ENCODE data around the gene RNF126. TPM values are rescaled to one million over a fixed set of nuclear protein-coding genes. Genes with fewer than 3 reads are reported as not detected.

RNF126 gene
- total RNA-seq, 1 experiment from 2014 or later: 61.2 TPM

- Histone ChIP-seq H3K27me3 (ENCODE audit: control insufficient read depth, insufficient read depth, low read length) (no peaks in the 10 kb centered on the region), H3K9me3 (ENCODE audit: control insufficient read depth, insufficient read depth, low read depth, low read length) (no peaks in the 10 kb centered on the region), H3K36me3 (ENCODE audit: control insufficient read depth, insufficient read depth, low read length) (no peaks in the 10 kb centered on the region; the same call in none of the 2 replicates), H3K4me3 (ENCODE audit: low read depth in 2 of 2, low read length in 2 of 2) (no peak overlapping the region), H3K27ac (ENCODE audit: low read length) (no peak overlapping the region), H3K4me1 (ENCODE audit: control insufficient read depth, insufficient read depth, low read length) (no peaks in the 10 kb centered on the region)
- ATAC-seq (no peak), DNase-seq (ENCODE audit: low read depth, low spot score) (no peak)
- intact Hi-C loops (cut with micrococcal nuclease; ENCODE audit: unreplicated experiment): no loop called here
- no peak for TF ChIP-seq SIN3A (IDR thresholded peaks at IDR 0.05; ENCODE audit: borderline replicate concordance, insufficient read depth, low read depth, low read length)
- TF ChIP-seq TCF7L2 (IDR thresholded peaks at IDR 0.05; ENCODE audit: low read depth, low read length): no peak
- TF ChIP-seq REST (IDR thresholded peaks at IDR 0.05; ENCODE audit: insufficient read depth in 1 of 2, low read depth in 2 of 2, low read length in 1 of 2): no peak
- no peak for TF ChIP-seq POLR2AphosphoS5 (IDR thresholded peaks at IDR 0.05; ENCODE audit: low read depth, low read length)
- TF ChIP-seq, protein P1, sequence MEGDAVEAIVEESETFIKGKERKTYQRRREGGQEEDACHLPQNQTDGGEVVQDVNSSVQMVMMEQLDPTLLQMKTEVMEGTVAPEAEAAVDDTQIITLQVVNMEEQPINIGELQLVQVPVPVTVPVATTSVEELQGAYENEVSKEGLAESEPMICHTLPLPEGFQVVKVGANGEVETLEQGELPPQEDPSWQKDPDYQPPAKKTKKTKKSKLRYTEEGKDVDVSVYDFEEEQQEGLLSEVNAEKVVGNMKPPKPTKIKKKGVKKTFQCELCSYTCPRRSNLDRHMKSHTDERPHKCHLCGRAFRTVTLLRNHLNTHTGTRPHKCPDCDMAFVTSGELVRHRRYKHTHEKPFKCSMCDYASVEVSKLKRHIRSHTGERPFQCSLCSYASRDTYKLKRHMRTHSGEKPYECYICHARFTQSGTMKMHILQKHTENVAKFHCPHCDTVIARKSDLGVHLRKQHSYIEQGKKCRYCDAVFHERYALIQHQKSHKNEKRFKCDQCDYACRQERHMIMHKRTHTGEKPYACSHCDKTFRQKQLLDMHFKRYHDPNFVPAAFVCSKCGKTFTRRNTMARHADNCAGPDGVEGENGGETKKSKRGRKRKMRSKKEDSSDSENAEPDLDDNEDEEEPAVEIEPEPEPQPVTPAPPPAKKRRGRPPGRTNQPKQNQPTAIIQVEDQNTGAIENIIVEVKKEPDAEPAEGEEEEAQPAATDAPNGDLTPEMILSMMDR (IDR thresholded peaks at IDR 0.05): no peak
- ChIA-PET CTCF (no interaction called here), POLR2A (no interaction called here)
- no TSS peak for BruUV-seq (replicated peaks)
- in situ Hi-C loops (cut with HindIII; ENCODE audit: low pct_unique_long_range_greater_than_20kb, low sequenced_read_pairs): no loop called here
Observed at GRCh38 chr19:652467-653389, 10.3 kb downstream of the RNF126 start.

DNA sequence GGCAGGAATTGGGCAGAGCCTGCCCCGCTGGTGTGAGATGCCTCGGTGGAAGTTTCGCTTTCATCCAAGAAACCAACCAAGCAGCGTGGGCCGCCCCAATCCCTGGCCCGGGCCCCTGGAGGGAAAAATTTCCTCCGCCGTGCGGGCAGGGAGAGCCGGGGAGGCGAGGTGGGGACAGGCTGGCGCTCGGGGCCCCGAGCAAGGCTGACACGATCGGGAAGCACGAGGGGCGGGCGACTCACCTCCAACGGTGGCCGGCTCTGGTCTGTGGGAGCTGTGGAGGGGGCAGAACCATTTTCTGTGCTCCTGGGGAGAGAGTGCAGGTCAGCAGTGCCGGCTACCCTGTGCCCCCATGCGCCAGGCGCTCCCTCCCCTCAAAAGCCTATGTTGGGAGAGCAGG is 11.0 kb downstream of the RNF126 start:
- ATAC-seq: no peak
- Histone ChIP-seq H3K36me3 (ENCODE audit: control insufficient read depth, insufficient read depth, low read length) (no peaks in the 10 kb centered on the region; the same call in none of the 2 replicates), H3K4me1 (ENCODE audit: control insufficient read depth, insufficient read depth, low read length) (no peaks in the 10 kb centered on the region), H3K27ac (ENCODE audit: low read length) (no peak overlapping the region), H3K9me3 (ENCODE audit: control insufficient read depth, insufficient read depth, low read depth, low read length) (no peaks in the 10 kb centered on the region), H3K27me3 (ENCODE audit: control insufficient read depth, insufficient read depth, low read length) (no peaks in the 10 kb centered on the region), H3K4me3 (ENCODE audit: low read depth in 2 of 2, low read length in 2 of 2) (no peak overlapping the region)
- ChIA-PET CTCF (no interaction called here), POLR2A (no interaction called here)
- no TSS peak for BruUV-seq (replicated peaks)
- no peak for DNase-seq (ENCODE audit: low read depth, low spot score)
- TF ChIP-seq TCF7L2 (IDR thresholded peaks at IDR 0.05; ENCODE audit: low read depth, low read length): no peak
- TF ChIP-seq REST (IDR thresholded peaks at IDR 0.05; ENCODE audit: insufficient read depth in 1 of 2, low read depth in 2 of 2, low read length in 1 of 2): no peak
- no peak for TF ChIP-seq POLR2AphosphoS5 (IDR thresholded peaks at IDR 0.05; ENCODE audit: low read depth, low read length)
- TF ChIP-seq SIN3A (IDR thresholded peaks at IDR 0.05; ENCODE audit: borderline replicate concordance, insufficient read depth, low read depth, low read length): no peak
- TF ChIP-seq, protein P1 (IDR thresholded peaks at IDR 0.05): no peak
- in situ Hi-C loops (cut with HindIII; ENCODE audit: low pct_unique_long_range_greater_than_20kb, low sequenced_read_pairs): no loop called here
- intact Hi-C loops (cut with micrococcal nuclease; ENCODE audit: unreplicated experiment): no loop called here

Measured in Panc1 (cell line).